GM12878 (cell line): Measurements from ENCODE around the gene SLX4IP. TPM values are rescaled to one million over a fixed set of nuclear protein-coding genes. Genes with fewer than 3 reads are reported as not detected.

ENCODE experiments used
- ATAC-seq: fragments of 200-7000 bp; cut with Tn5 transposase; 3 replicates; pipeline ENCODE4 v1.9.1; 2020; ENCODE audit warnings: mild to moderate bottlenecking, moderate library complexity
- BruUV-seq: library from RNA; stranded (reverse); fragments of 400-500 nt; replicated peaks from 2 replicates; lab custom pipeline; 2021; lab: Mats Ljungman, UMichigan
- CTCF ChIA-PET: fragments of 300-600 bp; sonication (Branson Sonifier 250); formaldehyde crosslinking; extraction: SDS; loops from one replicate; lab custom pipeline; 2021; ENCODE audit warnings: inconsistent platforms; lab: Yijun Ruan, JAX
- POLR2A ChIA-PET: fragments of 350-600 bp; formaldehyde crosslinking; extraction: SDS; loops from one replicate; lab custom pipeline; 2021; ENCODE audit warnings: inconsistent platforms; lab: Charles Lee
- RAD21 ChIA-PET: fragments of 300-600 bp; sonication (Branson Sonifier 250); formaldehyde crosslinking; loops from one replicate; lab custom pipeline; 2023; ENCODE audit warnings: antibody characterized with exemption; ENCODE audit not compliant: unreplicated experiment; lab: Charles Lee
- SMC1A ChIA-PET: fragments of 300-600 bp; sonication (Branson Sonifier 250); formaldehyde crosslinking; loops from one replicate; lab custom pipeline; 2023; ENCODE audit not compliant: unreplicated experiment, uncharacterized antibody; lab: Charles Lee
- DNase-seq: peaks from one replicate; pipeline ENCODE4 v3.0.0-alpha.2; 2011; ENCODE audit warnings: low read depth, low spot score
- FAIRE-seq: peaks from 3 replicates; lab custom pipeline; 2011; peaks lifted over from hg19 to GRCh38; lab: Jason Lieb, UNC
- H2AFZ ChIP-seq: 2 replicates; pipeline ENCODE4 v1.6.0; 2011; ENCODE audit warnings: low read depth, low read length, control low read depth; ENCODE audit not compliant: control insufficient read depth
- H3K27ac ChIP-seq: 2 replicates; pipeline ENCODE4 v1.5.1; 2011; ENCODE audit warnings: control low read depth; ENCODE audit not compliant: control insufficient read depth, insufficient read depth
- H3K27me3 ChIP-seq, 2 experiments: replicated peaks in 1 of 2; 2 replicates each; pipeline versions ENCODE4 v1.6.0 to v1.6.1; 2011; ENCODE audit warnings: low read length in 1 of 2; ENCODE audit not compliant: control insufficient read depth in 2 of 2, insufficient read depth in 2 of 2
- H3K36me3 ChIP-seq, 2 experiments: 2 replicates each; pipeline ENCODE4 v1.5.1; 2011; ENCODE audit warnings: low read length in 1 of 2; ENCODE audit not compliant: control insufficient read depth in 2 of 2, insufficient read depth in 2 of 2
- H3K4me1 ChIP-seq: 2 replicates; pipeline ENCODE4 v1.6.1; 2011; ENCODE audit warnings: mild to moderate bottlenecking, low read length, moderate library complexity, mixed read lengths; ENCODE audit not compliant: control insufficient read depth, insufficient read depth
- H3K4me2 ChIP-seq: 2 replicates; pipeline ENCODE4 v1.6.0; 2011; ENCODE audit warnings: control low read depth; ENCODE audit not compliant: control insufficient read depth, insufficient read depth
- H3K4me3 ChIP-seq: fragments of 200-600 bp; sonication (generic); 2 replicates; pipeline ENCODE4 v1.5.1; 2016
- H3K79me2 ChIP-seq: 2 replicates; pipeline ENCODE4 v1.6.0; 2011; ENCODE audit warnings: low read length; ENCODE audit not compliant: control insufficient read depth, insufficient read depth
- H3K9ac ChIP-seq: 2 replicates; pipeline ENCODE4 v1.8.0; 2011; ENCODE audit warnings: low read length, control low read depth, mixed read lengths; ENCODE audit not compliant: control insufficient read depth, insufficient read depth
- H3K9me3 ChIP-seq: replicated peaks from 3 replicates; pipeline ENCODE4 v1.5.1; 2011; ENCODE audit warnings: mild to moderate bottlenecking, low read length; ENCODE audit not compliant: control insufficient read depth, insufficient read depth
- H4K20me1 ChIP-seq: 2 replicates; pipeline ENCODE4 v1.6.0; 2011; ENCODE audit not compliant: control insufficient read depth, insufficient read depth
- BCL11A ChIP-seq: IDR thresholded peaks from 2 replicates; pipeline ENCODE4 v1.6.1; 2011; ENCODE audit warnings: low read depth, low read length
- BCLAF1 ChIP-seq: fragments of 450-650 bp; IDR thresholded peaks from 2 replicates; pipeline ENCODE4 v1.6.1; 2017; ENCODE audit warnings: antibody characterized with exemption, mild to moderate bottlenecking, moderate library complexity
- BHLHE40 ChIP-seq, 2 experiments: fragments of 450-650 bp in 1 of 2; IDR thresholded peaks; 2 replicates each; pipeline ENCODE4 v1.6.1; 2011 to 2017; ENCODE audit warnings: low read depth in 2 of 2, borderline replicate concordance in 1 of 2, improper control_type of control experiment in 1 of 2, low read length in 1 of 2, mild to moderate bottlenecking in 1 of 2
- CHD2 ChIP-seq: IDR thresholded peaks from 2 replicates; pipeline ENCODE4 v1.6.1; 2011; ENCODE audit warnings: low read depth, low read length, improper control_type of control experiment, borderline replicate concordance
- CHD4 ChIP-seq: fragments of 200-600 bp; sonication (generic); IDR thresholded peaks from 2 replicates; pipeline ENCODE4 v1.6.1; 2016; ENCODE audit warnings: mild to moderate bottlenecking
- KLF5 ChIP-seq: fragments of 450-650 bp; IDR thresholded peaks from 2 replicates; pipeline ENCODE4 v1.6.1; 2014; ENCODE audit warnings: mild to moderate bottlenecking; ENCODE audit not compliant: partially characterized antibody
- LARP7 ChIP-seq: fragments of 450-650 bp; IDR thresholded peaks from 2 replicates; pipeline ENCODE4 v1.6.1; 2017; ENCODE audit warnings: mild to moderate bottlenecking
- MAX ChIP-seq: IDR thresholded peaks from 2 replicates; pipeline ENCODE4 v1.6.1; 2012; ENCODE audit warnings: low read depth, low read length, improper control_type of control experiment
- MEF2B ChIP-seq: fragments of 450-650 bp; IDR thresholded peaks from 2 replicates; pipeline ENCODE4 v1.6.1; 2018; ENCODE audit warnings: mild to moderate bottlenecking, moderate library complexity; ENCODE audit not compliant: partially characterized antibody, poor library complexity, severe bottlenecking
- NRF1 ChIP-seq: conservative IDR thresholded peaks from 2 replicates; pipeline ENCODE4 v1.6.1; 2011; ENCODE audit warnings: mild to moderate bottlenecking, low read depth, low read length, improper control_type of control experiment
- PAX8 ChIP-seq: fragments of 450-650 bp; IDR thresholded peaks from 2 replicates; pipeline ENCODE4 v1.6.1; 2017; ENCODE audit warnings: mild to moderate bottlenecking, moderate library complexity
- SMAD5 ChIP-seq: IDR thresholded peaks from 2 replicates; pipeline ENCODE4 v1.6.1; 2016; ENCODE audit warnings: antibody characterized with exemption, low read depth
- WGBS: methylation state at CpG from one replicate; pipeline ENCODE4 v1.1.6; 2016; ENCODE audit warnings: low lambda C conversion rate; ENCODE audit not compliant: insufficient replicate concordance, insufficient coverage; ENCODE audit errors: missing lambda C conversion rate; 5-methylcytosine and 5-hydroxymethylcytosine counted together
- in situ Hi-C: fragments of 300-500 bp; cut with MboI; formaldehyde crosslinking; loops from 9 replicates; pipeline ENCODE4 v1.14.3; 2018; ENCODE audit warnings: mixed read lengths
- intact Hi-C: fragments of 100-400 bp; cut with micrococcal nuclease; formaldehyde crosslinking; loops from one replicate; pipeline ENCODE4 v1.14.2; 2022; ENCODE audit not compliant: unreplicated experiment
- polyA plus RNA-seq, 11 experiments: library from polyadenylated mRNA; depleted of rRNA in 4 of 11; unstranded in 6 of 11; stranded (reverse) in 5 of 11; fragments of >200 nt; fragmentation: Nextera tagmentation in 4 of 11; fragmentation: Illumina TruSeq in 1 of 11; extraction: Ambion mirVana in 4 of 11; extraction: Trizol in 1 of 11; gene quantifications; 1 replicate in 1 of 11; 2 replicates in 10 of 11; pipeline versions ENCODE4 v1.2.1 to v1.2.3, GENCODE V29; 2011 to 2016; ENCODE audit warnings: inconsistent platforms in 2 of 11, missing spikeins in 2 of 11, low read depth in 1 of 11
- total RNA-seq, 4 experiments: library from RNA; depleted of rRNA in 3 of 4; stranded (reverse); fragments of >200 nt in 3 of 4; fragmentation: Illumina TruSeq in 1 of 4; extraction: Trizol in 1 of 4; gene quantifications; 2 replicates each; pipeline versions ENCODE4 v1.2.1 to v1.2.3, GENCODE V29; 2013 to 2021

Gene SLX4IP
- total and polyA plus RNA-seq, 10 of the 15 experiments (the other 5 are each of a cell fraction or from before 2014, with no cell fraction given): 2.2 to 11.0 (median 6.3) TPM

- Histone ChIP-seq H3K36me3 (peaks cover 7 to 9% of the 10 kb centered on the region in 2 experiments; a peak in 3 of 4 replicates), H3K9me3 (no peaks in the 10 kb centered on the region), H4K20me1 (no peaks in the 10 kb centered on the region), H3K4me2 (no peak overlapping the region), H3K79me2 (no peaks in the 10 kb centered on the region), H3K4me1 (peaks cover 14% of the 10 kb centered on the region), H3K27ac (no peak overlapping the region), H3K4me3 (no peak overlapping the region), H2AFZ (no peak overlapping the region), H3K27me3 (no peaks in the 10 kb centered on the region), H3K9ac (no peak overlapping the region)
- BruUV-seq: no TSS peak
- no peak for TF ChIP-seq PAX8
- TF ChIP-seq NRF1: no peak
- TF ChIP-seq CHD2: no peak
- POLR2A ChIA-PET: no interaction called here
- RAD21 ChIA-PET: interaction anchor here (0.8 kb wide), 1 partner anchor 93 kb away, joined by 3 read pairs; no protein-coding TSS in a partner anchor
- SMC1A ChIA-PET: interaction anchor here (1.3 kb wide), 1 partner anchor 8 kb away, joined by 4 read pairs; no protein-coding TSS in a partner anchor
- CTCF ChIA-PET: interaction anchor here (0.7 kb wide), 2 partner anchors 9 to 64 kb away, joined by 3 read pairs; no protein-coding TSS in a partner anchor
- DNase-seq: no peak
- in situ Hi-C loops: no loop called here
- WGBS: 96% methylated on average over 10 of the region's 10 CpGs
- intact Hi-C loops: loop anchor here (5.0 to 10.0 kb wide), 2 partner anchors 93 to 670 kb away; no protein-coding TSS in a partner anchor
- FAIRE-seq: no peak
- no peak for ATAC-seq
These were observed 210.1 kb downstream of the SLX4IP start for GRCh38 chr20:10645205-10645570.

- FAIRE-seq (no peak), DNase-seq (no peak), ATAC-seq (no peak)
- CTCF ChIA-PET: interaction anchor here (0.7 kb wide), 2 partner anchors 10 to 65 kb away, joined by 3 read pairs; no protein-coding TSS in a partner anchor
- Histone ChIP-seq H3K27ac (no peak overlapping the region), H3K27me3 (no peaks in the 10 kb centered on the region), H2AFZ (no peak overlapping the region), H3K4me1 (peaks cover 14% of the 10 kb centered on the region), H3K4me3 (no peak overlapping the region), H3K36me3 (peaks cover 7 to 9% of the 10 kb centered on the region in 2 experiments; a peak in 3 of 4 replicates), H3K79me2 (no peaks in the 10 kb centered on the region), H3K4me2 (no peak overlapping the region), H3K9me3 (no peaks in the 10 kb centered on the region), H3K9ac (no peak overlapping the region), H4K20me1 (no peaks in the 10 kb centered on the region)
- POLR2A ChIA-PET: no interaction called here
- RAD21 ChIA-PET: interaction anchor here (0.8 kb wide), 1 partner anchor 94 kb away, joined by 3 read pairs; no protein-coding TSS in a partner anchor
- no TSS peak for BruUV-seq
- in situ Hi-C loops (no loop called here), intact Hi-C loops (loop anchor here (5.0 to 10.0 kb wide), 2 partner anchors 94 to 671 kb away; no protein-coding TSS in a partner anchor)
- SMC1A ChIA-PET: no interaction called here
- 98% methylated on average over 4 of the region's 4 CpGs for WGBS
- TF ChIP-seq MAX: no peak
- no peak for TF ChIP-seq BCLAF1
- no peak for TF ChIP-seq BHLHE40 (IDR thresholded peaks at IDR 0.05; ENCODE audit: borderline replicate concordance in 1 of 2, low read depth in 2 of 2, low read length in 1 of 2)
- TF ChIP-seq LARP7: no peak
- TF ChIP-seq MEF2B: no peak
- TF ChIP-seq BCL11A: no peak
- no peak for TF ChIP-seq CHD4
- TF ChIP-seq SMAD5: no peak
- TF ChIP-seq KLF5: no peak
- no peak for TF ChIP-seq PAX8
These were observed 210.9 kb downstream of the SLX4IP start for GRCh38 chr20:10646006-10646405.
